CD4-positive, alpha-beta T cell (primary cell): Measurements from ENCODE around the gene ADH6. TPM values are rescaled to one million over a fixed set of nuclear protein-coding genes. Genes with fewer than 3 reads are reported as not detected.

ENCODE experiments used
- ATAC-seq: fragments of 200-7000 bp; cut with Tn5 transposase; one replicate; pipeline ENCODE4 v1.10.0; 2022; ENCODE audit warnings: mild to moderate bottlenecking; ENCODE audit not compliant: poor library complexity
- CTCF ChIA-PET: fragments of 350-600 bp; sonication (Branson Sonifier 250); formaldehyde crosslinking; loops from one replicate; lab custom pipeline; 2021; ENCODE audit warnings: antibody characterized with exemption, inconsistent platforms; lab: Charles Lee
- POLR2A ChIA-PET: fragments of 350-600 bp; sonication (Branson Sonifier 250); formaldehyde crosslinking; loops from one replicate; lab custom pipeline; 2021; ENCODE audit warnings: antibody characterized with exemption, inconsistent platforms; lab: Charles Lee
- DNase-seq, 14 experiments: peaks; one replicate each; pipeline ENCODE4 v3.0.0-alpha.2; 2013 to 2020; ENCODE audit warnings: mixed read lengths in 2 of 14
- H3K27ac ChIP-seq, 2 donors: one replicate each; pipeline versions ENCODE4 v1.5.1 to v1.7.0; 2013; ENCODE audit warnings: low read length in 2 of 2, low read depth in 1 of 2, mild to moderate bottlenecking in 1 of 2
- H3K27me3 ChIP-seq, 2 experiments: 1 replicate in 1 of 2; 2 replicates in 1 of 2; pipeline versions ENCODE4 v1.6.1 to v1.7.0; 2013; ENCODE audit warnings: low read length in 2 of 2, control low read depth in 1 of 2, mild to moderate bottlenecking in 1 of 2, moderate library complexity in 1 of 2; ENCODE audit not compliant: insufficient read depth in 2 of 2, control insufficient read depth in 1 of 2
- H3K36me3 ChIP-seq: one replicate; pipeline ENCODE4 v1.6.1; 2013; ENCODE audit warnings: low read length, control low read depth; ENCODE audit not compliant: insufficient read depth
- H3K4me1 ChIP-seq: one replicate; pipeline ENCODE4 v1.6.1; 2013; ENCODE audit warnings: low read length, control low read depth; ENCODE audit not compliant: insufficient read depth
- H3K4me3 ChIP-seq: one replicate; pipeline ENCODE4 v1.5.1; 2013; ENCODE audit warnings: mild to moderate bottlenecking, low read length, moderate library complexity
- H3K9me3 ChIP-seq, 2 experiments: 1 replicate in 1 of 2; 2 replicates in 1 of 2; pipeline versions ENCODE4 v1.6.1 to v1.7.0; 2013; ENCODE audit warnings: low read length in 2 of 2, mild to moderate bottlenecking in 2 of 2, control low read depth in 1 of 2, moderate library complexity in 1 of 2; ENCODE audit not compliant: control insufficient read depth in 1 of 2, insufficient read depth in 1 of 2
- H3K27ac Mint-ChIP-seq: one replicate; pipeline ENCODE4 v1.8.0; 2020; ENCODE audit warnings: mixed read lengths
- H3K27me3 Mint-ChIP-seq: one replicate; pipeline ENCODE4 v1.8.0; 2021; ENCODE audit warnings: mixed read lengths
- H3K36me3 Mint-ChIP-seq: one replicate; pipeline ENCODE4 v1.8.0; 2021; ENCODE audit warnings: low read depth, mixed read lengths
- H3K4me1 Mint-ChIP-seq: one replicate; pipeline ENCODE4 v1.8.0; 2021; ENCODE audit warnings: low read depth, mixed read lengths
- H3K4me3 Mint-ChIP-seq: one replicate; pipeline ENCODE4 v1.8.0; 2020; ENCODE audit warnings: mild to moderate bottlenecking, mixed read lengths
- H3K9me3 Mint-ChIP-seq: one replicate; pipeline ENCODE4 v1.8.0; 2020; ENCODE audit warnings: mixed read lengths
- intact Hi-C, 2 experiments: fragments of 100-400 bp; cut with DNase I in 1 of 2; cut with micrococcal nuclease in 1 of 2; formaldehyde crosslinking; loops; one replicate each; pipeline versions ENCODE4 v1.15.1 to v1.9.0; 2023 to 2025; cut with DNase I, micrococcal nuclease
- polyA plus RNA-seq, 2 donors: library from polyadenylated mRNA; unstranded; fragments of 120-200 nt; gene quantifications; one replicate each; pipeline ENCODE4 v1.2.1, GENCODE V29; 2013
- total RNA-seq, 174 experiments: library from RNA in 2 of 174; stranded (reverse) in 2 of 174; gene quantifications; one replicate each; pipeline ENCODE4 v1.2.3 and lab custom pipeline; 2021 to 2026
- TF ChIP-seq, protein P1 (sequence below): fragments of 200-600 bp; IDR thresholded peaks from one replicate; pipeline ENCODE4 v1.8.0; 2022; ENCODE audit warnings: antibody characterized with exemption, mild to moderate bottlenecking

ADH6 gene
- total RNA-seq (not detected), total RNA-seq (lab: John Stamatoyannopoulos, UW) (0 to 0.11 (median 0) reads per million in 172 experiments)
- 0.37 TPM for polyA plus RNA-seq (2013, experiment 1 of 2)
- 0.37 TPM for polyA plus RNA-seq (2013, experiment 2 of 2)

DNA sequence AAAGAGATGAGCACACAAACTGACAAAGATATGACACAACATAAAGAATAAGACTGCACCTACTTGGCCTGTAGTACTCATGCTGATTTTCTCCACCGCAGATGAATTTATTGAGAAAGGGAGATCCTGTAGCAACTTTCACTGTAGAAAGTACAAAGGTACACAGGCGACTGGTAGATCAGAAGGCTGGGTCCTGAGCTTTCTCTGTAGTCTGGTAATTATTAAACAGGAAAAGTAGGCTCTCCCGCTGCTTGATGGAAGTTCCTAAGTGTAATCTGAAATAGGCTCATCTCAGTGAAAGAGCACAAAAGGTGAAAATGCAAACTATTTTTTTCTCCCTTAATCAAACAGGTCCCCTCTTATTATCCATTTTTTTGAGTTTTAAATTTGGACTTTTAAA is at the start of gene ADH6:
Gene ADH6 (minus strand): TSS at position 175 of the 400 bp plus-strand sequence. CDS start 94 bp downstream, at position 81.
- peaks cover 0 to 4% of the 10 kb centered on the region in 2 experiments for H3K9me3 ChIP-seq
- CTCF ChIA-PET: no interaction called here
- H3K27me3 Mint-ChIP-seq: no peaks in the 10 kb centered on the region

DNA sequence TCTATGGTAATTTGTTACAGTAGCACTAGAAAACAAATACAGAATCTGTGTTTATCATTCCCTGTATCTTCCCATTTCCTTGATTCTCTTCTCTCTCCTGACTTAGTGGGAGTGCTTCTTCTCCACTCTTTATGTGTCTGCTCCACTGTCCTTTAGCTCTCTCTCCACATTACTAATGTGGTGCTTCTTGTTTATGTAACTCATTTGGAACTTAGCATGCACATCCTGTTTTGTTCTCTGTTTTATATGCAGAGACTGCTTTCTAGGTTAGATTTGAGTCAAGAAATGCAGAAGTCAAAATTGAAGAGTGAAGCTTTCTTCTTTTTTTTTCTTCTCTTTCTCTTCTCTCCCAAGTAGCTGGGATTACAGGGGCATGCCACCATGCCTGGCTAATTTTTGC is 45.9 kb upstream of the ADH6 start:
- ChIA-PET POLR2A (no interaction called here), CTCF (no interaction called here)
- no peaks in the 10 kb centered on the region for H3K36me3 ChIP-seq
- no peak overlapping the region for H3K4me3 Mint-ChIP-seq
- ATAC-seq: no peak
- no peak overlapping the region for H3K4me3 ChIP-seq
- no peaks in the 10 kb centered on the region for H3K36me3 Mint-ChIP-seq
- H3K4me1 ChIP-seq: no peaks in the 10 kb centered on the region
- peaks cover 3% of the 10 kb centered on the region for H3K27me3 Mint-ChIP-seq
- H3K27ac ChIP-seq: no peak overlapping the region
- no peak overlapping the region for H3K27ac Mint-ChIP-seq
- intact Hi-C loops: no loop called here
- TF ChIP-seq, protein P1, sequence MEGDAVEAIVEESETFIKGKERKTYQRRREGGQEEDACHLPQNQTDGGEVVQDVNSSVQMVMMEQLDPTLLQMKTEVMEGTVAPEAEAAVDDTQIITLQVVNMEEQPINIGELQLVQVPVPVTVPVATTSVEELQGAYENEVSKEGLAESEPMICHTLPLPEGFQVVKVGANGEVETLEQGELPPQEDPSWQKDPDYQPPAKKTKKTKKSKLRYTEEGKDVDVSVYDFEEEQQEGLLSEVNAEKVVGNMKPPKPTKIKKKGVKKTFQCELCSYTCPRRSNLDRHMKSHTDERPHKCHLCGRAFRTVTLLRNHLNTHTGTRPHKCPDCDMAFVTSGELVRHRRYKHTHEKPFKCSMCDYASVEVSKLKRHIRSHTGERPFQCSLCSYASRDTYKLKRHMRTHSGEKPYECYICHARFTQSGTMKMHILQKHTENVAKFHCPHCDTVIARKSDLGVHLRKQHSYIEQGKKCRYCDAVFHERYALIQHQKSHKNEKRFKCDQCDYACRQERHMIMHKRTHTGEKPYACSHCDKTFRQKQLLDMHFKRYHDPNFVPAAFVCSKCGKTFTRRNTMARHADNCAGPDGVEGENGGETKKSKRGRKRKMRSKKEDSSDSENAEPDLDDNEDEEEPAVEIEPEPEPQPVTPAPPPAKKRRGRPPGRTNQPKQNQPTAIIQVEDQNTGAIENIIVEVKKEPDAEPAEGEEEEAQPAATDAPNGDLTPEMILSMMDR: no peak
- peaks cover 0 to 5% of the 10 kb centered on the region in 2 experiments for H3K9me3 ChIP-seq
- H3K4me1 Mint-ChIP-seq: no peaks in the 10 kb centered on the region
- DNase-seq: no peak
- H3K27me3 ChIP-seq: no peaks in the 10 kb centered on the region
- peaks cover 8% of the 10 kb centered on the region for H3K9me3 Mint-ChIP-seq

More for the DNA sequence above, at the start of gene ADH6:
- DNase-seq: no peak
- H3K4me3 Mint-ChIP-seq: no peak within 1 kb of the TSS
- no peaks in the 10 kb centered on the region for H3K4me1 ChIP-seq
- no peaks in the 10 kb centered on the region for H3K4me1 Mint-ChIP-seq
- H3K27ac ChIP-seq: no peak within 1 kb of the TSS
- TF ChIP-seq, protein P1: no peak
- H3K36me3 ChIP-seq: no peaks in the 10 kb centered on the region
- intact Hi-C loops: no loop called here
- POLR2A ChIA-PET: no interaction called here
- H3K4me3 ChIP-seq: no peak within 1 kb of the TSS
- no peaks in the 10 kb centered on the region for H3K27me3 ChIP-seq
- ATAC-seq: no peak
- H3K36me3 Mint-ChIP-seq: no peaks in the 10 kb centered on the region
- H3K9me3 Mint-ChIP-seq: peaks cover 9% of the 10 kb centered on the region
- no peak within 1 kb of the TSS for H3K27ac Mint-ChIP-seq

DNA sequence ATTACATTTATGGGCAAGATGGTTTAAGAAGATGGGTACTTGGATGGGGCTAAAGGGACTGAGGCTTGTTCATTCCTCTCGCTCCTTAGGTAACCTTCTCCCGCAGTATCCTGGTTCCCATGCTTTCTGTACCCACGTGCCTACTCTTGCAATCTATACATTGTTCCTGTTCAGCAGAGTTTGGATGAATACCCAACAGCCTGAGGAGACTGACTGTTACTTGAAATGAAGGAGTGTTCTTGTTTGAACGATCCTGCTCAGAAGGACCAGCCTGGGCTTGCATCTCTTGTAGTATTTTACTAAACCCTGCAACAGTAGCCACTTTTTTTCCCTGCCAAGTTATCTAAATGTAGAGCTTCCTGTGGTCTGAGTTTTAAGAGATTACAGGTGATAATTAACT is 33.7 kb upstream of the ADH6 start:
- TF ChIP-seq, protein P1: no peak
- Mint-ChIP-seq H3K36me3 (no peaks in the 10 kb centered on the region), H3K4me1 (no peaks in the 10 kb centered on the region), H3K9me3 (no peaks in the 10 kb centered on the region), H3K27ac (no peak overlapping the region), H3K4me3 (no peak overlapping the region), H3K27me3 (no peaks in the 10 kb centered on the region)
- CTCF ChIA-PET: no interaction called here
- DNase-seq: no peak
- intact Hi-C loops: no loop called here
- H3K4me1 ChIP-seq: no peaks in the 10 kb centered on the region
- H3K4me3 ChIP-seq: no peak overlapping the region
- no peaks in the 10 kb centered on the region for H3K27me3 ChIP-seq
- no peak overlapping the region for H3K27ac ChIP-seq
- no peak for ATAC-seq
- H3K9me3 ChIP-seq: peaks cover 0 to 11% of the 10 kb centered on the region in 2 experiments
- POLR2A ChIA-PET: no interaction called here
- H3K36me3 ChIP-seq: no peaks in the 10 kb centered on the region
